WTC11 (cell line): ENCODE data around the gene XRCC5. TPM values are rescaled to one million over a fixed set of nuclear protein-coding genes. Genes with fewer than 3 reads are reported as not detected.

Experiments
- ATAC-seq: fragments of 200-7000 bp; cut with Tn5 transposase; 2 replicates; pipeline ENCODE4 v1.10.0; 2021; ENCODE audit warnings: mild to moderate bottlenecking, moderate library complexity
- CTCF ChIA-PET: fragments of 300-600 bp; sonication (Branson Sonifier 250); formaldehyde crosslinking; loops from one replicate; lab custom pipeline; 2021; ENCODE audit warnings: antibody characterized with exemption; lab: Charles Lee
- POLR2A ChIA-PET: fragments of 350-600 bp; sonication (Branson Sonifier 250); formaldehyde crosslinking; loops from one replicate; lab custom pipeline; 2021; ENCODE audit warnings: antibody characterized with exemption; lab: Charles Lee
- DNase-seq: peaks from one replicate; pipeline ENCODE4 v3.0.0; 2021; ENCODE audit warnings: low spot score
- H3K27ac Mint-ChIP-seq: 2 replicates; pipeline ENCODE4 v1.8.0; 2021; ENCODE audit warnings: mixed read lengths
- H3K27me3 Mint-ChIP-seq: 2 replicates; pipeline ENCODE4 v1.8.0; 2021; ENCODE audit warnings: low read depth, mild to moderate bottlenecking, moderate library complexity, mixed read lengths
- H3K36me3 Mint-ChIP-seq: 2 replicates; pipeline ENCODE4 v1.8.0; 2021; ENCODE audit warnings: mixed read lengths
- H3K4me1 Mint-ChIP-seq: 2 replicates; pipeline ENCODE4 v1.8.0; 2022; ENCODE audit warnings: mixed read lengths
- H3K4me3 Mint-ChIP-seq: 2 replicates; pipeline ENCODE4 v1.8.0; 2021; ENCODE audit warnings: mild to moderate bottlenecking, moderate library complexity, mixed read lengths
- H3K9me3 Mint-ChIP-seq: 2 replicates; pipeline ENCODE4 v1.8.0; 2021; ENCODE audit warnings: mixed read lengths
- AR ChIP-seq: fragments of 250-450 bp; sonication (Bioruptor Pico); IDR thresholded peaks from 2 replicates; pipeline ENCODE4 v1.9.0; 2021; ENCODE audit warnings: mild to moderate bottlenecking
- ATF6 ChIP-seq: sonication (generic); formaldehyde crosslinking; IDR thresholded peaks from 2 replicates; pipeline ENCODE4 v1.8.1; 2023; ENCODE audit warnings: mild to moderate bottlenecking, missing genetic modification reagents
- E2F4 ChIP-seq: sonication (generic); formaldehyde crosslinking; IDR thresholded peaks from 2 replicates; pipeline ENCODE4 v1.8.1; 2022; ENCODE audit warnings: low read depth, mild to moderate bottlenecking, moderate library complexity, missing genetic modification reagents, borderline replicate concordance
- GTF2I ChIP-seq: fragments of 250-450 bp; sonication (Bioruptor Pico); conservative IDR thresholded peaks from 2 replicates; pipeline ENCODE4 v1.4.0; 2021; ENCODE audit warnings: mild to moderate bottlenecking
- HMGA2 ChIP-seq: fragments of 250-450 bp; sonication (Bioruptor Pico); IDR thresholded peaks from 2 replicates; pipeline ENCODE4 v1.4.0; 2021; ENCODE audit warnings: mild to moderate bottlenecking, moderate library complexity
- JAZF1 ChIP-seq: fragments of 250-450 bp; sonication (Bioruptor Pico); IDR thresholded peaks from 2 replicates; pipeline ENCODE4 v1.9.0; 2021; ENCODE audit warnings: moderate library complexity, mild to moderate bottlenecking, inconsistent platforms
- MAX ChIP-seq: sonication (generic); formaldehyde crosslinking; IDR thresholded peaks from 2 replicates; pipeline ENCODE4 v1.8.0; 2022; ENCODE audit warnings: mild to moderate bottlenecking, missing genetic modification reagents
- NFATC4 ChIP-seq: fragments of 250-450 bp; sonication (Bioruptor Pico); IDR thresholded peaks from 2 replicates; pipeline ENCODE4 v1.9.0; 2021; ENCODE audit warnings: mild to moderate bottlenecking
- NFE2L1 ChIP-seq: sonication (generic); formaldehyde crosslinking; IDR thresholded peaks from 2 replicates; pipeline ENCODE4 v1.8.1; 2023; ENCODE audit warnings: missing genetic modification reagents
- NR3C1 ChIP-seq: sonication (generic); formaldehyde crosslinking; conservative IDR thresholded peaks from 2 replicates; pipeline ENCODE4 v1.8.1; 2023; ENCODE audit warnings: low read depth, mild to moderate bottlenecking, missing genetic modification reagents
- OVOL2 ChIP-seq: fragments of 250-450 bp; sonication (Bioruptor Pico); IDR thresholded peaks from 2 replicates; pipeline ENCODE4 v1.9.0; 2021; ENCODE audit warnings: mild to moderate bottlenecking, borderline replicate concordance
- PRDM15 ChIP-seq: sonication (generic); formaldehyde crosslinking; IDR thresholded peaks from 2 replicates; pipeline ENCODE4 v1.8.0; 2022; ENCODE audit warnings: missing genetic modification reagents
- PRRX2 ChIP-seq: fragments of 250-450 bp; sonication (Bioruptor Pico); IDR thresholded peaks from 2 replicates; pipeline ENCODE4 v1.8.0; 2021; ENCODE audit warnings: mild to moderate bottlenecking
- RELA ChIP-seq: sonication (generic); formaldehyde crosslinking; IDR thresholded peaks from 2 replicates; pipeline ENCODE4 v1.8.1; 2022; ENCODE audit warnings: missing genetic modification reagents, mild to moderate bottlenecking, borderline replicate concordance
- SOX15 ChIP-seq: fragments of 250-450 bp; sonication (Bioruptor Pico); IDR thresholded peaks from 2 replicates; pipeline ENCODE4 v1.9.0; 2021; ENCODE audit warnings: mild to moderate bottlenecking
- SP1 ChIP-seq: sonication (generic); formaldehyde crosslinking; conservative IDR thresholded peaks from 2 replicates; pipeline ENCODE4 v1.8.1; 2022; ENCODE audit warnings: missing genetic modification reagents
- TEAD4 ChIP-seq: sonication (generic); formaldehyde crosslinking; IDR thresholded peaks from 2 replicates; pipeline ENCODE4 v1.8.0; 2022; ENCODE audit warnings: mild to moderate bottlenecking, missing genetic modification reagents
- ZMAT4 ChIP-seq: fragments of 250-450 bp; sonication (Bioruptor Pico); IDR thresholded peaks from 2 replicates; pipeline ENCODE4 v1.9.0; 2021; ENCODE audit warnings: mild to moderate bottlenecking
- ZNF263 ChIP-seq: sonication (generic); formaldehyde crosslinking; IDR thresholded peaks from 2 replicates; pipeline ENCODE4 v1.8.1; 2022; ENCODE audit warnings: low read depth, mild to moderate bottlenecking, moderate library complexity, missing genetic modification reagents
- ZNF425 ChIP-seq: fragments of 250-450 bp; sonication (Bioruptor Pico); conservative IDR thresholded peaks from 2 replicates; pipeline ENCODE4 v1.9.0; 2021; ENCODE audit warnings: mild to moderate bottlenecking
- total RNA-seq: library from RNA; stranded (reverse); gene quantifications from 3 replicates; pipeline ENCODE4 v1.2.3, GENCODE V29; 2021

Gene XRCC5
- total RNA-seq, 1 experiment from 2014 or later: 522 TPM

- no peak for TF ChIP-seq ZNF425
- no peak for TF ChIP-seq AR (CRISPR knock-in tag)
- no peak for TF ChIP-seq RELA (CRISPR knock-in tag)
- TF ChIP-seq ZNF263: no peak
- no peak for TF ChIP-seq NFE2L1
- TF ChIP-seq PRRX2 (CRISPR knock-in tag): no peak
- no peak for TF ChIP-seq HMGA2 (CRISPR knock-in tag)
- TF ChIP-seq OVOL2 (CRISPR knock-in tag): no peak
- TF ChIP-seq NR3C1 (CRISPR knock-in tag): no peak
- TF ChIP-seq, all 79 proteins: peak for 0
Observed at GRCh38 chr2:216070195-216070594, 39.0 kb upstream of the XRCC5 start (continued).

- Mint-ChIP-seq H3K4me1 (0 out of 2 replicates have a peak, but pooled peaks cover 4% of the 10 kb centered on the region), H3K4me3 (no peak overlapping the region), H3K27me3 (no peaks in the 10 kb centered on the region), H3K9me3 (no peaks in the 10 kb centered on the region), H3K36me3 (no peaks in the 10 kb centered on the region), H3K27ac (peak overlapping the region; percentile 8; the same call in 1 of the 2 replicates)
- ChIA-PET POLR2A (no interaction called here), CTCF (interaction anchor here (2.0 kb wide), 1 partner anchor 43 kb away, joined by 8 read pairs; no protein-coding TSS in a partner anchor)
- ATAC-seq: no peak
- no peak for DNase-seq
- TF ChIP-seq SP1 (CRISPR knock-in tag): no peak
- TF ChIP-seq, all 79 proteins: peak for 0
Observed at GRCh38 chr2:216071111-216071851, 37.9 kb upstream of the XRCC5 start.

- DNase-seq (no peak), ATAC-seq (no peak)
- H3K27ac Mint-ChIP-seq: no peak overlapping the region
- no peak for TF ChIP-seq NFATC4 (CRISPR knock-in tag)
- no peak for TF ChIP-seq NR3C1 (CRISPR knock-in tag)
- TF ChIP-seq GTF2I (CRISPR knock-in tag): no peak
- no peak for TF ChIP-seq MAX (CRISPR knock-in tag)
- no peak for TF ChIP-seq JAZF1 (CRISPR knock-in tag)
- TF ChIP-seq SOX15 (CRISPR knock-in tag): no peak
- no peak for TF ChIP-seq TEAD4 (CRISPR knock-in tag)
- TF ChIP-seq ZMAT4 (CRISPR knock-in tag): no peak
- no peak for TF ChIP-seq PRDM15 (CRISPR knock-in tag)
- no peak for TF ChIP-seq E2F4 (CRISPR knock-in tag)
- no peak for TF ChIP-seq ATF6 (CRISPR knock-in tag)
- no peak overlapping the region for H3K4me3 Mint-ChIP-seq
- CTCF ChIA-PET: interaction anchor here (2.0 kb wide), 1 partner anchor 42 kb away, joined by 8 read pairs; no protein-coding TSS in a partner anchor
- no peaks in the 10 kb centered on the region for H3K36me3 Mint-ChIP-seq
- no peaks in the 10 kb centered on the region for H3K4me1 Mint-ChIP-seq
- H3K9me3 Mint-ChIP-seq: no peaks in the 10 kb centered on the region
- POLR2A ChIA-PET: no interaction called here
- no peaks in the 10 kb centered on the region for H3K27me3 Mint-ChIP-seq
Observed at GRCh38 chr2:216072473-216072872, 36.7 kb upstream of the XRCC5 start.
